Fibroblast of the conjunctiva (primary cell): ENCODE results near the gene OR2M5.

ENCODE experiments used
- DNase-seq: peaks from one replicate; pipeline ENCODE4 v3.0.0-alpha.2; 2010; ENCODE audit warnings: low read depth

The OR2M5 gene

DNA sequence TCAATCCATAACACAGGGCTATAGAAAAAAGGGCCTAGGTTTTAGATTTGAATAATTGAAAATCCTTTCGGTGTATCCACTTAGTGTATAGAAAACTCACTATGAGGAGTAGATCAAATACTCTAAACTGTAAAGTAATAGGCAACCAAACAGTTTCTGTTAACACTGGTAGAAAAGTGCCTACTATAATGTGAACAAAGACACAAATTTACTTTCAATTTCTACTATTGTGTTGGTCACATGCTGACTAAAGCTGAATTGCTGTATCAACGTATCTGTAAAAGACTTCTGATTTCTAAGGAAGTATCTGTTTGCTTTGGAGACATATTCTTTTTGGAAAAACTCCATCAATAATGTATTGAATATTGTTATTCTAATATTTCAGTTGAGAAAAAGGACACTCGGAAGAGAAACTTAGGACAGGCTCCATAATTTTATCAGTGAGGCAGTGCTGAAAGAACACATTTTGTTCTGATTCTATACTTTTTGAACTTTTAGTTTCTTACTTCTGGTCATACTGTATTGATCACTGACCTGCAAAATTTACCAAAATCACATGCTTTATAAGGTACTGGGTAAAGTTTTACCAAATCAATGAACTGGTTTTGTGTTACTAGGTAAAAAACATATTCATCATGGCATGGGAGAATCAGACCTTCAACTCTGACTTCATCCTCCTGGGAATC is at the start of gene OR2M5:
Gene OR2M5 (plus strand): TSS at position 636 of the 686 bp plus-strand sequence. CDS start 0 bp downstream, at position 636.
- DNase-seq, result no peak

- DNase-seq, result no peak
Observed at GRCh38 chr1:248098529-248098928, 46.4 kb upstream of the OR2M5 start.

GRCh38 chr1:248102847-248103246 is 42.1 kb upstream of the OR2M5 start:
- DNase-seq, result no peak

DNA sequence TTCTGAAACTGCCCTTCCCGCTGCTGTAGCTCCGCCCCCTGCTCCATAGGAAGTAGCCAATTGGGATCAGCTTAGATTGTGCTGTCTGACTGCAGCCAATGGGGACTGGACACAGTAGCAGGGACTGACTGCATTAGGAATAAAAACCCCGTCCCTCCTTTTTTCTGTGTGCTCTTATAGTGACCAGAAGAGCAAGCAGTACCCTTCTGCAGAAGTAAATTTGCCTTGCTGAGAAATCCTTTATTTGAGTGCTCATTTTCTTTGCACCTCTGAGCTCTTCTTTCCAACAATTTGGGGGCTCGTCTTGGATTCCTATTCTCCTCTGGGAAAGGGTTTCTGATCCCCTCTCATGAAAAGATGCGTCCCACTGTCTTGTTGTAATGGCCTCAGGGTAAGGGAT is 33.8 kb upstream of the OR2M5 start:
- DNase-seq, result no peak

DNA sequence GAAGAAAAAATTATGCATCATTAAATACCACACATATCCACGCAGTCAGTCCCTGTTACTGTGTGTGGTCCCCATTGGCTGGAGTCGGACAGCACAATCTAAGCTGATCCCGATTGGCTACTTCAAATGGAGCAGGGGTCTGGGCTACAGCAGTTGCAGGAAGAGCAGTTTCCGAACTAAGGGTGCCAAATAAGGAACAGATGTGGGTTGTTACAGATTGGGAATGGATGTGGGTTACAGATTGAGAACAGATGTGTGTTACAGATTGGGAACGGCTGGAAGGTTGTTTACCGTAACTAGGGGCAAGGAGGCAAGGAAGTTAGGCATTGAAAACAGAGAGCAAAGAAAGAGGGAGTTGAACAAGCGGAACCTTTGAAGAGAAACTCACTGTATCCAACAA is 30.1 kb upstream of the OR2M5 start:
- DNase-seq, result peak; percentile 2

DNA sequence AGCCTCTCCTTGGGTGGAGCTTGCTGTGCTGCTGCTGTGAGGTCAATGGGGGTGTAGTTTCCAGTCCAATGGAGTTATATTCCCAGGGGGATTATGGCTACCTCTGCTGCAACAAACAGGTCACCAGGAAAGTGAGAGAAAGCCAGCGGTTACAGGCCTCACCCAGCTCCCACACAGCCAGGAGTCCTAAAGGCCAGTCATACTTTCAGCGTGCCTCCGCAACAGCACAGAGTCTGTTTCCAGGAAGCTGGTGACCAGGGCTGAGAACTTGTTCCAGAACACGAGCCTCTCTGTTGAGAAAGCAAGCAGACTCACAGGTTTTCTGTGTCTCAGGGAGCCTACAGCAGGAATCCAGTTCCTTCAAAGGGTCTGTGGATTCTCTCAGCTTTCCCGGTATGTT is 17.3 kb upstream of the OR2M5 start:
- no peak for DNase-seq

- DNase-seq, result no peak
Observed at GRCh38 chr1:248136811-248137210, 8.1 kb upstream of the OR2M5 start.

GRCh38 chr1:248140846-248141245 is 4.1 kb upstream of the OR2M5 start:
- DNase-seq, result no peak

- DNase-seq, result no peak
Observed at GRCh38 chr1:248143311-248143710, 1.6 kb upstream of the OR2M5 start.

DNA sequence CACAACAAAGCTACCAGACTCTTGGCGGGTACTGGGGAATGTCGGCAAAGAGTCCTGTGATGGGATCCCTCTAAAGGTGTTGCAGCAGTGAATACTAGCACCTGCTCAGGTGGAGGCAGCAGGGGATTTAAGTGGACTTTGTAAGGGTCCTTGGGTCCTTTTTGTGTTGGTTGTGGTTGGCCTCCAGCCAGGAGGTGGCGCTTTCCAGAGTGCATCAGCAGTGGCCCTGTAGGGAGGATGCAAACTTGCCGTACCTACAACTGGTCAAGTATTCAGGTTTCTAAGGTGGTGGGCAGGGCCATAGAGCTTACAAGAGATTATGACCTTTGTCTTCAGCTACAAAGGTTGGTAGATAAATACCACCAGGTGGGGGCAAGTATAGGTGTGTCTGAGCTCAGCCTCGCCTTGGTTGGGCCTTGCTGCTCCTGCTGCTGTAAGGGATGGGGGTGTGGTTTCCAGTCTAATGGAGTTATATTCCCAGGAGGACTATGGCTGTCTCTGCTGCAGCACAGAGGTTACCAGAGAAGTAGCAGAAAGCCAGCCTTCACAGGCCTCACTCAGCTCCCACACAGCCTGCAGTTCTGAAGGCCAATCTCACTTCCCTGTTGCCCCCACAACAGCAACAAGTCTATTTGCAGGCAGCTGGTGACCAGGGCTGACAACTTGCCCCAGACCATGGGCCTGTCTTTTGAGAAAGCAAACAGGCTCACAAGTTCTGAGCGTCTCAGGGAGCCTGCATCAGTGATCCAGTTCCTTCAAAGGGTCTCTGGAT is 7.3 kb downstream of the OR2M5 start:
- DNase-seq, result no peak

- no peak for DNase-seq
Observed at GRCh38 chr1:248155927-248156326, 11.0 kb downstream of the OR2M5 start.

GRCh38 chr1:248158758-248159157 is 13.8 kb downstream of the OR2M5 start:
- no peak for DNase-seq

DNA sequence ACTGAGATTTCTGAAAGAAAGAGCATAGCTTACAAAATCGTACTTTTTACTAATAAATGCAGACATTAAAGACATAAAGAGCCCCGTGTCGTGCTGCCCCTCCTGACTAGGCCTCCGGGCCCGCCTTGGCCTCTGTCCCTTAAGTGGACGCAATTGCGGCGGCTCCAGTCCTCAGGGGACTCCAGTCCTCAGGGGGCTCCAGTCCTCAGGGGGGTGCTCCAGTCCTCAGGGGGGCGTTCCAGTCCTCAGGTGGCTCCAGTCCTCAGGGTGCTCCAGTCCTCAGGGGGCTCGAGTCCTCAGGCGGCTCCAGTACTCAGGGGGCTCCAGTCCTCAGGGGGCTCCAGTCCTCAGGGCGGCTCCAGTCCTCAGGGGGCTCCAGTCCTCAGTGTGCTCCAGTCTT is 19.1 kb downstream of the OR2M5 start:
- DNase-seq, result no peak

- no peak for DNase-seq
Observed at GRCh38 chr1:248165186-248165585, 20.2 kb downstream of the OR2M5 start.

GRCh38 chr1:248174521-248174920 is 29.6 kb downstream of the OR2M5 start, which contains the start of gene OR2M2:
OR2M2 (plus strand) TSS chr1:248174821; CDS start chr1:248179986, 5,165 bp downstream.
- DNase-seq, result no peak

DNA sequence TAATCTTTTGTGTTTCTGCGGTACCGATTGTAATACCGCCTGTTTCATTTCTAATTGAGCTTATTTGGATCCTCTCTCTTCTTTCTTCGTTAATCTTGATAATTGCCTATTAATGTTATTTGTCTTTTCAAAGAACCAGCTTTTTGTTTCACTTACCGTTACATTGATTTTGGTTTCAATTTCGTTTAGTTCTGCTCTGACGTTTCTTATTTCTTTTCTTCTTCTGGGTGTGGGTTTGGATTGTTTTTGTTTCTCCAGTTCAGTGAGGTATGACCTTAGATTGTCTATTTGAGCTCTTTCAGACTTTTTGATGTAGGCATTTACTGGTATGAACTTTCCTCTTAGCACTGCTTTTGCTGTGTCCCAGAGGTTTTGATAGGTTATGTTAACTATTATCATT is 39.0 kb downstream of the OR2M5 start:
- no peak for DNase-seq

DNA sequence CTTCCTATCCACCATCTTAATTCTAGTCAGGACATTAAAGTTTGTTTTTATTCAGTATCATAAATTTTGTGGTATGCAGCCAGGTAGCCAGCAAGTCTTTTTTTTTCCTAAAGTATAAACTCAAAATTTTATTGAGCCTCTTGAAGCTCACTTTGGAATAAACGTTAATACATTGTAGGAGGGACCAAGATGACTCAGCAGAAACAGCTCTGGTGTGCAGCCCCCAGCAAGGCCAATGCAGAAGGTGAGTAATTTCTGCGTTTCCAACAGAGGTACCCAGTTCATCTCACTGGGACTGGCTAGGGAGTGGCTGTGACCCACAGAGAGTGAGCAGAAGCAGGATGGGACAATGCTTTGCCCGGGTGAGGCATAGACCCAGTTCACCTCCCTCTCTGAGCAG is 42.4 kb downstream of the OR2M5 start:
- DNase-seq, result no peak

DNA sequence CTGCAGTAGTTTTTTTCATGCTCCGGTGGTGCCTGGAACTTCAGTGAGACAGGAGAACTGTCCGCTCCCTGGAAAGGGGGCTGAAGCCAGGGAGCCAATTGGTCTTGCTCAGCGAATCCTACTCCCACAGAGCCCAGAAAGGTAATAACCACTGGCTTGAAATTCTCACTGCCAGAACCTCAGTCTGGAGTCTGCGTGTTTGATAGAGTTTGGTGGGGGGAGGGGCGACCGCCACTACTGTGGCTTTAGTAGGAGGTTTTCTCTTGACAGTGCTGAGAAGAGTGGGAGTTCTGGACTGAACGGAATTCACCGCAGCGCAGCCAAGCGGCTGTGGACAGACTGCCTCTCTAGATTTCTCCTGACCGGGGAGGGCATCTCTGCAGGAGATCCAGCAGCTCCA is 44.1 kb downstream of the OR2M5 start:
- no peak for DNase-seq

DNA sequence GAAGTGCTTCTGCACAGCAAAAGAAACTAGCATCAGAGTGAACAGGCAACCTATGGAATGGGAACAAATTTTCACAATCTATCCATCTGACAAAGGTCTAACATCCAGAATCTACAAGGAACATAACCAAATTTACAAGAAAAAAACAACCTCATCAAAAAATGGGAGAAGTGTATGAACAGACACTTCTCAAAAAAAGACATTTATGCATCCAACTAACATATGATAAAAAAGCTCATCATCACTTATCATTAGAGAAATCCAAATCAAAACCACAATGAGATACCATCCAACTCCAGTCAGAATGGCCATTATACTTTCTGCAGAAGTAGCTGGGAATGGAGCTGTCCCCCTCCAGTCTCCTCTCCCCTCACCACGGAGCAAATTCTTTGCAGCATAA is 49.2 kb downstream of the OR2M5 start:
- DNase-seq, result no peak
